ENCODE measurements around the gene PRLR.

The PRLR gene

DNA sequence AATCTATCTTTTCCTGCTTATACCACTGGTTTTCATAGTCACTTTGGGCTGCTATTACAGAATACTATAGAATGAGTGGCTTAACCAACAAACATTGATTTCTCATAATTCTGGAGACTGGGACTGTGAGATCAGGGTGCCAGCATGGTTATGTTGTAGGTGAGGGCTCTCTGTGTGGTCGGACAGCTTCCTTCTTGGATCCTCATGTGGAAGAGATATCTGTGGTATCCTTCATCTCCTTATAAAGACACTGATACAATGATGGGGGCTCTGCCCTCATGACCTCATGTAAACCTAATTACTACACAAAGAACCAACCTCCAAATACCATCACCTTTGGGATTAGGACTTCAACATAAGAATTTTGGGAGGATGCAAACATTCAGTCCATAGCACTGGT, 13.9 kb upstream of the PRLR start:
- TF ChIP-seq, protein P1, sequence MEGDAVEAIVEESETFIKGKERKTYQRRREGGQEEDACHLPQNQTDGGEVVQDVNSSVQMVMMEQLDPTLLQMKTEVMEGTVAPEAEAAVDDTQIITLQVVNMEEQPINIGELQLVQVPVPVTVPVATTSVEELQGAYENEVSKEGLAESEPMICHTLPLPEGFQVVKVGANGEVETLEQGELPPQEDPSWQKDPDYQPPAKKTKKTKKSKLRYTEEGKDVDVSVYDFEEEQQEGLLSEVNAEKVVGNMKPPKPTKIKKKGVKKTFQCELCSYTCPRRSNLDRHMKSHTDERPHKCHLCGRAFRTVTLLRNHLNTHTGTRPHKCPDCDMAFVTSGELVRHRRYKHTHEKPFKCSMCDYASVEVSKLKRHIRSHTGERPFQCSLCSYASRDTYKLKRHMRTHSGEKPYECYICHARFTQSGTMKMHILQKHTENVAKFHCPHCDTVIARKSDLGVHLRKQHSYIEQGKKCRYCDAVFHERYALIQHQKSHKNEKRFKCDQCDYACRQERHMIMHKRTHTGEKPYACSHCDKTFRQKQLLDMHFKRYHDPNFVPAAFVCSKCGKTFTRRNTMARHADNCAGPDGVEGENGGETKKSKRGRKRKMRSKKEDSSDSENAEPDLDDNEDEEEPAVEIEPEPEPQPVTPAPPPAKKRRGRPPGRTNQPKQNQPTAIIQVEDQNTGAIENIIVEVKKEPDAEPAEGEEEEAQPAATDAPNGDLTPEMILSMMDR (IDR thresholded peaks at IDR 0.05; ENCODE audit: extremely low read depth, insufficient read depth, missing control alignments) = no peak
- in situ Hi-C loops (cut with MboI; ENCODE audit: low pct_unique_long_range_greater_than_20kb, low sequenced_read_pairs, unreplicated experiment) = no loop called here
- DNase-seq (ENCODE audit: low spot score) = no peak

DNA sequence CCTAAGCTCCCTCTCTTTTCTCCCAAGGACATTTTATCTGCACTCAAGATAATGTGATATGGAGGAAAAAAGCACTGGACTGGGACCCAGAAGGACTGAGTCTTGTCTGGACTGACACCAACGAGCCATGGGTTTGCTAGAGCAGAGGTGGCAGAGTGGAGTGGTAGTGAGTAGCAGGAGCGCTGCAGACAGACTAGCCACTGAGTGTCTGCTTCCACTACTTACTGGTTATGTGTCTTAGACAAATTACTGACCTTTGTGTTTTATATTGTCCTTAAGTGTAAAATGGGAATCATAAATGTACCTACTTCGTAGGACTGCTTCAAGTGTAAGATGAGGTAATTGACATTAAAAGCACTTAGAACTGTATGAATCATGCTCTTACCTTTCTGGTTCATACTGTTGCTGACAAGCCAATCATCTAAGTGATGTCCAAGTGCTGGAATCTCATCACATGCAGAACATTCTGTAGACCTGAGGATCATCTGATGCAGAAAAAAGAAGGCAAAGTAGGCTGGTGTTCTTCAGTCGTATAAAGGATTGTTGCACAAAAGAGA, 12.5 kb upstream of the PRLR start:
- TF ChIP-seq, protein P1 (IDR thresholded peaks at IDR 0.05; ENCODE audit: extremely low read depth, insufficient read depth, missing control alignments) = no peak
- in situ Hi-C loops (cut with MboI; ENCODE audit: low pct_unique_long_range_greater_than_20kb, low sequenced_read_pairs, unreplicated experiment) = no loop called here
- DNase-seq (ENCODE audit: low spot score) = no peak

DNA sequence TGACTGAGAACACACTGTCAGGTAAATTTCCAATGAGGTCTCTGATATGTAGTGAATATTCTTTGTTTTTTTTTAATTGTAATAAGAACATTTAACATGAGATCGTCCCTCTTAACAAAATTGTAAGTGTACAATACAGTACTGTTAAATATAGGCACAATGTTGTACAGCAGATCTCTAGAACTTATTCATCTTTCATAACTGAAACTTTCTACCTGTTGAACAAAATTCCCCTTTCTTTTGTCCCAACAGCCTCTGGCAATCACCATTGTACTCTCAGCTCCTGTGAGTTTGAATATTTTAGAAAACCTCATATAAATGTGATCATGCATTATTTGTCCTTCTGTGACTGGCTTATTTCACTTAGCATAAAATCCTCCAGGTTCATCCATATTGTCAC, 10.6 kb upstream of the PRLR start:
- in situ Hi-C loops (cut with MboI; ENCODE audit: low pct_unique_long_range_greater_than_20kb, low sequenced_read_pairs, unreplicated experiment) = no loop called here
- TF ChIP-seq, protein P1 (IDR thresholded peaks at IDR 0.05; ENCODE audit: extremely low read depth, insufficient read depth, missing control alignments) = no peak
- DNase-seq (ENCODE audit: low spot score) = no peak

DNA sequence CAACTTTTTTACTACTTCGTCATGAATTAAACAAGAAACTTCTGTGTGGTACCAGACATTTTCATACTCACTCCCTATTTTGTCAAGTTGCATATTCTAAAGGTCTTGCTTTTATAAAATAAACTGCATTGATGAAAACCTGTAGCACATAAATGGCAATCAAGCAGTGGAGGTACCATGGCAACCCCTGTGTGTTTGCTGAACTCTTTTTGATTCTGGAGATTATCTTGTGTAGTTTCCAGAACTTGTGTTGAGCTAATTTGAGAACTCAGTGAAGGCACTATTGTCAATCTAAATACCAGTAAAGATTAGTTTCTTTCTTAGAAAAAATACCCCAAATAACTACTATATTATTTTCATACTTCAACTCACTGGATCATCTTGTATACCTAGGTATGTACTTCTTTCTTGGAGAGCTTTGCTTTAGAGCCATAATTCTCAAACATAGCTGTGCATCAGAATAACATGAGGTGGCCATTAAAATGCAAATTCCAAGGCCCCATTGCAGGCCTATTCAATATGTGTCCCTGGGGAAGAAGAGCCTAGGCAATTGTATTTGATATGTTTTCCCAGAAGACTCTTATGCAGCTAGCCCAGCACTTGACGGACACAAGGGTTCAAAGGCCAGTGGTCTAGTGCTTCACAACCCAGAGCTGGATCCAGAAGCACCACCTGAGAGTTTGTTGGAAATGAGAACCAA, 9.8 kb upstream of the PRLR start:
- DNase-seq (ENCODE audit: low spot score) = no peak
- in situ Hi-C loops (cut with MboI; ENCODE audit: low pct_unique_long_range_greater_than_20kb, low sequenced_read_pairs, unreplicated experiment) = no loop called here
- TF ChIP-seq, protein P1 (IDR thresholded peaks at IDR 0.05; ENCODE audit: extremely low read depth, insufficient read depth, missing control alignments) = no peak

GRCh38 chr5:35239476-35239875, 9.2 kb upstream of the PRLR start:
- no peak for DNase-seq (ENCODE audit: low spot score)
- TF ChIP-seq, protein P1 (IDR thresholded peaks at IDR 0.05; ENCODE audit: extremely low read depth, insufficient read depth, missing control alignments) = no peak
- in situ Hi-C loops (cut with MboI; ENCODE audit: low pct_unique_long_range_greater_than_20kb, low sequenced_read_pairs, unreplicated experiment) = no loop called here

GRCh38 chr5:35237580-35238376, 7.5 kb upstream of the PRLR start:
- in situ Hi-C loops (cut with MboI; ENCODE audit: low pct_unique_long_range_greater_than_20kb, low sequenced_read_pairs, unreplicated experiment) = no loop called here
- TF ChIP-seq, protein P1 (IDR thresholded peaks at IDR 0.05; ENCODE audit: extremely low read depth, insufficient read depth, missing control alignments) = no peak
- no peak for DNase-seq (ENCODE audit: low spot score)

Data from GM13977 (cell line).